GM18498 (cell line): ENCODE results near the gene PLD5.
A peak's percentile ranks its signal among the peaks of the same experiment; 100 is the strongest.
"Not testable (repeated sequence)": the region's sequence is repeated elsewhere in the genome, so short reads cannot be mapped to it uniquely, and the experiment has no call there.

Source experiments
- ATAC-seq: cut with Tn5 transposase; IDR thresholded peaks from one replicate; pipeline ENCODE4 v1.9.1; 2021; ENCODE audit warnings: mild to moderate bottlenecking, moderate library complexity; ENCODE audit not compliant: unreplicated experiment

Gene PLD5

GRCh38 chr1:242427519-242427918 is 97.0 kb downstream of the PLD5 start:
- ATAC-seq, result no peak

GRCh38 chr1:242426271-242426905 is 98.1 kb downstream of the PLD5 start:
- no peak for ATAC-seq

- no peak for ATAC-seq
Observed at GRCh38 chr1:242425232-242425631, 99.3 kb downstream of the PLD5 start.

GRCh38 chr1:242416657-242417056 is 107.8 kb downstream of the PLD5 start:
- ATAC-seq, result no peak

GRCh38 chr1:242412921-242413320 is 111.6 kb downstream of the PLD5 start:
- ATAC-seq, result no peak

GRCh38 chr1:242411901-242412300 is 112.6 kb downstream of the PLD5 start:
- ATAC-seq, result no peak

GRCh38 chr1:242405947-242406346 is 118.5 kb downstream of the PLD5 start:
- ATAC-seq, result no peak

- ATAC-seq, result no peak
Observed at GRCh38 chr1:242404296-242404695, 120.2 kb downstream of the PLD5 start.

- no peak for ATAC-seq
Observed at GRCh38 chr1:242402956-242403355, 121.5 kb downstream of the PLD5 start.

GRCh38 chr1:242401937-242402336 is 122.6 kb downstream of the PLD5 start:
- ATAC-seq, result no peak

GRCh38 chr1:242398351-242398750 is 126.1 kb downstream of the PLD5 start:
- ATAC-seq, result no peak

GRCh38 chr1:242391896-242392295 is 132.6 kb downstream of the PLD5 start:
- ATAC-seq, result no peak

GRCh38 chr1:242376121-242376520 is 148.4 kb downstream of the PLD5 start:
- not testable (repeated sequence) for ATAC-seq

- ATAC-seq, result not testable (repeated sequence)
Observed at GRCh38 chr1:242350446-242350845, 174.1 kb downstream of the PLD5 start.

GRCh38 chr1:242349636-242350035 is 174.9 kb downstream of the PLD5 start:
- ATAC-seq, result no peak

GRCh38 chr1:242330865-242331264 is 193.6 kb downstream of the PLD5 start:
- ATAC-seq, result peak; percentile 75

- ATAC-seq, result not testable (repeated sequence)
Observed at GRCh38 chr1:242327381-242327780, 197.1 kb downstream of the PLD5 start.

- not testable (repeated sequence) for ATAC-seq
Observed at GRCh38 chr1:242321981-242322380, 202.5 kb downstream of the PLD5 start.

GRCh38 chr1:242318140-242318539 is 206.4 kb downstream of the PLD5 start:
- ATAC-seq, result no peak

GRCh38 chr1:242314865-242315264 is 209.6 kb downstream of the PLD5 start:
- ATAC-seq, result not testable (repeated sequence)

GRCh38 chr1:242314085-242314649 is 210.3 kb downstream of the PLD5 start:
- ATAC-seq, result not testable (repeated sequence)

GRCh38 chr1:242308681-242309080 is 215.8 kb downstream of the PLD5 start:
- not testable (repeated sequence) for ATAC-seq

GRCh38 chr1:242293781-242294180 is 230.7 kb downstream of the PLD5 start:
- ATAC-seq, result not testable (repeated sequence)
